GM20000 (cell line): ENCODE data around the gene RASGEF1C.

ENCODE experiments used
- DNase-seq: peaks from one replicate; pipeline ENCODE4 v3.0.0; 2012; ENCODE audit warnings: low spot score
- CTCF ChIP-seq: IDR thresholded peaks from 2 replicates; pipeline ENCODE4 v1.5.1; 2012; ENCODE audit warnings: mild to moderate bottlenecking, control low read depth; ENCODE audit errors: extremely low read depth, missing control alignments

The RASGEF1C gene

GRCh38 chr5:180157866-180158265 is 51.1 kb downstream of the RASGEF1C start:
- TF ChIP-seq CTCF, result no peak
- DNase-seq, result no peak

GRCh38 chr5:180156141-180156540 is 52.9 kb downstream of the RASGEF1C start:
- TF ChIP-seq CTCF, result no peak
- DNase-seq, result no peak

GRCh38 chr5:180155365-180155926 is 53.6 kb downstream of the RASGEF1C start:
- no peak for TF ChIP-seq CTCF
- no peak for DNase-seq

- DNase-seq, result no peak
- TF ChIP-seq CTCF, result no peak
These were observed 54.1 kb downstream of the RASGEF1C start for GRCh38 chr5:180154821-180155364.

GRCh38 chr5:180153991-180154390 is 55.0 kb downstream of the RASGEF1C start:
- no peak for DNase-seq
- no peak for TF ChIP-seq CTCF

GRCh38 chr5:180153099-180153498 is 55.9 kb downstream of the RASGEF1C start:
- DNase-seq, result no peak
- TF ChIP-seq CTCF, result no peak

GRCh38 chr5:180143656-180144364 is 65.2 kb downstream of the RASGEF1C start:
- DNase-seq, result no peak
- TF ChIP-seq CTCF, result no peak
